Endothelial cell (in vitro differentiated cells): Measurements from ENCODE around the gene TAPT1. TPM values are rescaled to one million over a fixed set of nuclear protein-coding genes. Genes with fewer than 3 reads are reported as not detected.

Experiments used
- DNase-seq: peaks from one replicate; pipeline ENCODE4 v3.0.0; 2021; ENCODE audit warnings: low spot score
- H3K27ac Mint-ChIP-seq: one replicate; pipeline ENCODE4 v1.8.0; 2021; ENCODE audit warnings: mixed read lengths, inconsistent platforms; ENCODE audit not compliant: unreplicated experiment
- H3K27me3 Mint-ChIP-seq: one replicate; pipeline ENCODE4 v1.8.0; 2021; ENCODE audit warnings: mild to moderate bottlenecking, moderate library complexity, mixed read lengths, inconsistent platforms; ENCODE audit not compliant: unreplicated experiment
- H3K36me3 Mint-ChIP-seq: one replicate; pipeline ENCODE4 v1.8.0; 2021; ENCODE audit warnings: mild to moderate bottlenecking, low read depth, mixed read lengths, inconsistent platforms; ENCODE audit not compliant: unreplicated experiment
- H3K4me1 Mint-ChIP-seq: one replicate; pipeline ENCODE4 v1.8.0; 2021; ENCODE audit warnings: mild to moderate bottlenecking, mixed read lengths, inconsistent platforms; ENCODE audit not compliant: unreplicated experiment
- H3K4me3 Mint-ChIP-seq: one replicate; pipeline ENCODE4 v1.8.0; 2021; ENCODE audit warnings: mild to moderate bottlenecking, mixed read lengths, inconsistent platforms; ENCODE audit not compliant: unreplicated experiment
- H3K9me3 Mint-ChIP-seq: one replicate; pipeline ENCODE4 v1.8.0; 2021; ENCODE audit warnings: mixed read lengths, inconsistent platforms; ENCODE audit not compliant: unreplicated experiment
- CTCF ChIP-seq: fragments of 200-600 bp; sonication (generic); IDR thresholded peaks from one replicate; pipeline ENCODE4 v1.5.0; 2021; ENCODE audit warnings: antibody characterized with exemption; ENCODE audit not compliant: unreplicated experiment
- total RNA-seq: library from RNA; stranded (reverse); fragmentation: NEBNext Ultra II Directional; extraction: Animal tissue kit (Norgen Biotek cat#: 25700); gene quantifications from one replicate; pipeline ENCODE4 v1.2.1, GENCODE V29; 2021; ENCODE audit not compliant: unreplicated experiment

Gene TAPT1
- total RNA-seq, 1 donor from 2014 or later = 18.4 TPM

GRCh38 chr4:16111533-16111932, 114.7 kb downstream of the TAPT1 start:
- H3K27me3 Mint-ChIP-seq = peaks cover 4% of the 10 kb centered on the region
- no peak for TF ChIP-seq CTCF

GRCh38 chr4:16110661-16111290, 115.5 kb downstream of the TAPT1 start:
- Mint-ChIP-seq H3K27me3 (peaks cover 2% of the 10 kb centered on the region), H3K27ac (no peak overlapping the region), H3K4me3 (no peak overlapping the region), H3K9me3 (no peaks in the 10 kb centered on the region), H3K36me3 (no peaks in the 10 kb centered on the region), H3K4me1 (no peaks in the 10 kb centered on the region)
- DNase-seq = no peak
- no peak for TF ChIP-seq CTCF

More at GRCh38 chr4:16111533-16111932, 114.7 kb downstream of the TAPT1 start:
- no peak overlapping the region for H3K4me3 Mint-ChIP-seq
- no peaks in the 10 kb centered on the region for H3K36me3 Mint-ChIP-seq
- no peaks in the 10 kb centered on the region for H3K4me1 Mint-ChIP-seq
- no peak for DNase-seq
- H3K9me3 Mint-ChIP-seq = no peaks in the 10 kb centered on the region
- no peak overlapping the region for H3K27ac Mint-ChIP-seq

Other genes starting within 250 kb of the TAPT1 start
- 12.2 TPM for gene PROM1, start 142.4 kb downstream of the TAPT1 start, total RNA-seq